HG03196 (cell line): ENCODE measurements around the gene ZNF263.
"Not testable (repeated sequence)": the region's sequence is repeated elsewhere in the genome, so short reads cannot be mapped to it uniquely, and the experiment has no call there.

Experiments used
- ATAC-seq: cut with Tn5 transposase; IDR thresholded peaks from one replicate; pipeline ENCODE4 v1.9.1; 2021; ENCODE audit not compliant: unreplicated experiment

ZNF263 gene

GRCh38 chr16:3266873-3267537, 16.3 kb upstream of the ZNF263 start:
- ATAC-seq: no peak

GRCh38 chr16:3268294-3268693, 15.0 kb upstream of the ZNF263 start:
- ATAC-seq: no peak

DNA sequence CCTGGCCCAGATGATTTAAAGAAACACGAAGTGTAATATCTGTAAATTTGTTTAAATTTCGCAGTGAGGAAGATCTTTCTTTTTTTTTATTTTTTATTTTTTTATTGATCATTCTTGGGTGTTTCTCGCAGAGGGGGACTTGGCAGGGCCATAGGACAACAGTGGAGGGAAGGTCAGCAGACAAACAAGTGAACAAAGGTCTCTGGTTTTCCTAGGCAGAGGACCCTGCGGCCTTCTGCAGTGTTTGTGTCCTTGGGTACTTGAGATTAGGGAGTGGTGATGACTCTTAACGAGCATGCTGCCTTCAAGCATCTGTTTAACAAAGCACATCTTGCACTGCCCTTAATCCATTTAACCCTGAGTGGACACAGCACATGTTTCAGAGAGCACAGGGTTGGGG, 12.6 kb upstream of the ZNF263 start:
- not testable (repeated sequence) for ATAC-seq

DNA sequence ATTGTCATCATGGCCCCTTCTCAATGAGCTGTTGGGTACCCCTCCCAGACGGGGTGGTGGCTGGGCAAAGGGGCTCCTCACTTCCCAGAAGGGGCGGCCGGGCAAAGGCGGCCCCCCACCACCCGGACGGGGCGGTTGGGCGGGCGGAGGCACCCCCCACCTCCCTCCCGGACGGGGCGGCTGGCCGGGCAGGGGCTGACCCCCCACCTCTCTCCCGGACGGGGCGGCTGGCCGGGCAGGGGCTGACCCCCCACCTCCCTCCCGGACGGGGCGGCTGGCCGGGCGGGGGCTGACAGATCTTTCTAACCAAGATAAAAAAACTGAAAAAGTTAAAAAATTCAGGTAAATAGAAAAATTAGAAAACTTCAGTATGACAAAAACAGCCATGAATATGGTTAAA, 12.0 kb upstream of the ZNF263 start:
- not testable (repeated sequence) for ATAC-seq

- no peak for ATAC-seq
Observed at GRCh38 chr16:3274490-3274889, 8.8 kb upstream of the ZNF263 start.

- ATAC-seq: no peak
Observed at GRCh38 chr16:3274947-3275346, 8.3 kb upstream of the ZNF263 start.

DNA sequence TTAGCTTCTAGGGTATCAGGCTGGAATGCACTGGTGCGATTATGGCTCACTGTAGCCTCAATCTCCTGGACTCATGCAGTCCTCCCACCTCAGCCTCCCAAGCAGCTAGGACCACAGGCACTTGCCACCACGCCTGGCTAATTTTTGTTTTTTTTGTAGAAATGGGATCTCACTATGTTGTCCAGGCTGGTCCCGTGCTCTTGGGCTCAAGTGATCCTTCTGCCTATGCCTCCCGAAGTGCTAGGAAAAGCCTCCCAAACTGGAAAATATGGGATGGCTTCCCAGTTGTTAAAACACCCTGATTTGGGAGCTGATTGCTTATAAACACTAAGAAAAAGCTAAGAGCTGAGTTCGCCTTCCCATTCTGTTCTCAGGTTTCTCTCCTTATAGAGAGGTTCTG, 6.6 kb upstream of the ZNF263 start:
- ATAC-seq: no peak

- no peak for ATAC-seq
Observed at GRCh38 chr16:3281222-3281820, 2.0 kb upstream of the ZNF263 start.

DNA sequence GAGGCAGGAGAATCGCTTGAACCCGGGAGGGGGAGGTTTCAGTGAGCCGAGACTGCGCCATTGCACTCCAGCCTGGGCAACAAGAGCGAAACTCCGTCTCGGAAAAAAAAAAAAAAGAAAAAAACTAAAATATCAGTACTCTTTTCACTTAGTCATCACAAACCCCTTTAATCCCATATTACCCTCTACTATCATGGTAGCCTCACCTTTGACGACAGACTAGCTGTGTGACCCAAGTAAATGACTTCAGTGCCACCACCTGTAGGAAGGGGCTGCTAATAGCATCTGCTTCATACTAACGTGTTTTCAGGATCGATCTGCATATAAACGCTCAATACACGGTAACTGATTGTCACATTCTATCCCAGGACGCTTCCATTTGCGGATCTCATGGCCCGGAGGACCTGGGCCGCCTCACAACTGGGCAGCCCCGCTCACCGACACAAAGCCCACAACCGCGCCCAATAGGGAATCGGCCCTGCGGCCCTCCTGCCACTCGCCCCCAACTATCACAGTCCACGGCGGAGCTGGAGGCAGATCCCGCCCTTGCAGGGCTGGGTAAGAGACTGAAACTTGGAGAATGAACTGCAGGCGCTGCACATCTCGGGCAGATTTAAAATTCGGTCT, 1.1 kb upstream of the ZNF263 start:
- ATAC-seq: peak; percentile 20

DNA sequence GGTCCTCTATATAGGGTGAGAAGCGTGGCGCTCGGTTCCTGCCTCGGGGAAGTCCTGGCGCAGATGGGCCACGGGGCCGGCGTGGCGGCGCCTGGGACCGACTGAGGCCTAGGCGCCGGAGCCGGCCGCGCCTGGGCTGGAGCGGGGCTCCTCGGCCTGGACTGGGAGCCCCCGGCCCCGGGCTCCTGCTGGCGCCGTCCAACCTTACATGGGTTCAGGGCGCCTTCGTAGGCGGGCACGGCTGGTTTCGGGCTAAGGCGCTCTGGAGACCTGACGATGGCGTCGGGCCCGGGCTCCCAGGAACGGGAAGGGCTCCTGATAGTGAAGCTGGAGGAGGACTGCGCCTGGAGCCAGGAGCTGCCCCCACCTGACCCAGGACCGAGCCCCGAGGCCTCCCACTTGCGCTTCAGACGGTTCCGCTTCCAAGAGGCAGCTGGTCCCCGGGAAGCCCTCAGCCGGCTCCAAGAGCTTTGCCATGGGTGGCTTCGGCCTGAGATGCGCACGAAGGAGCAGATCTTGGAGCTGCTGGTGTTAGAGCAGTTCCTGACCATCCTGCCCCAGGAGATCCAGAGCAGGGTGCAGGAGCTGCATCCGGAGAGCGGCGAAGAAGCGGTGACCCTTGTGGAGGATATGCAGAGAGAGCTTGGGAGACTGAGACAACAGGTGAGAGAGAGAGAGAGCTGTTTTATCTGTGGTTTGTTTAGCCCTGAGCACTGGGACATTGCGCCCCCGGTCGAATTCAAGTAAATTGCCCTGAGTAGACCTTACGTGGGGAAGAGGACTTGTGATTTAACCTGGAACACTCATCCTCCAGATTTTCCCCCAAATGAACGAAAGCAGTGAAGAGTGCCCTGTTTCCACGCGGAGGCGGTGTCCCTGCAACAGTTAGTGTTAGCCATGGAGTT, 504 bp downstream of the ZNF263 start:
- no peak for ATAC-seq

GRCh38 chr16:3285131-3285530, 1.8 kb downstream of the ZNF263 start:
- no peak for ATAC-seq

DNA sequence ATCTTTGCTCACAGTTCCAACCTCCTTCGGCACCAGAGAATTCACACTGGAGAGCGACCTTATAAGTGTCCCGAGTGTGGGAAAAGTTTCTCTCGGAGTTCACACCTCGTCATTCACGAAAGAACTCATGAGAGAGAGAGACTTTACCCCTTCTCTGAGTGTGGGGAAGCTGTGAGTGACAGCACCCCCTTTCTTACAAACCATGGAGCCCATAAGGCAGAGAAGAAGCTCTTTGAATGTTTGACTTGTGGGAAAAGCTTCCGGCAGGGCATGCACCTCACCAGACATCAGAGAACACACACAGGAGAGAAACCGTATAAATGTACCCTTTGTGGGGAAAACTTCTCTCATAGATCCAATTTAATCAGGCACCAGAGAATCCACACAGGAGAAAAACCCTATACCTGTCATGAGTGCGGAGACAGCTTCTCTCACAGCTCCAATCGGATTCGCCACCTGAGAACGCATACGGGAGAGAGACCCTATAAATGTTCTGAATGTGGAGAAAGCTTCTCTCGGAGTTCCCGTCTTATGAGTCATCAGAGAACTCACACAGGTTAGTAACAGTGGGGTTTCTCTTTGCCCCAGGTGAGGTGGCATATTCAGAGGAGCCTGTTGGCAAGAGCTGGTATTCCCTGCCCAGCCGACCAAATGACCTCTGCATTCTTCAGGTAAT, 6.8 kb downstream of the ZNF263 start:
- ATAC-seq: no peak

DNA sequence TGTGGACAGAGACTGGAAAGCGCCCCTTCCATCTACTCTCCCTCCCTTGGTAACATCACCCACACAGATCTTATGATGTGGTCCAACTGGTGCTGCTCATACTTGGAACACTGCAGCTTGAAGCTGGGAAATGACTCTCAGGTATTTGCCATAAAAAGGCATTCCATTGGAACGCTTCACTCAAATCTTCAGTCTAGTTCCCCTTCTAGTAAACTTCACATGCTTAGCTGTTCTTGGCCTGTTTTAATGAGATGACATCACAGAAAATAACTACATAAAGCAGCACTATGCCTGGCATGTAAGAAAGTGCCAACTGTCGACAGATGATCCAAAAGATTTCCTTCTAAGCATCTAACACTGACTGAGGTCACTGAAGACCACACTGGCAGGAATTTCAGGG, 9.3 kb downstream of the ZNF263 start:
- ATAC-seq: no peak

DNA sequence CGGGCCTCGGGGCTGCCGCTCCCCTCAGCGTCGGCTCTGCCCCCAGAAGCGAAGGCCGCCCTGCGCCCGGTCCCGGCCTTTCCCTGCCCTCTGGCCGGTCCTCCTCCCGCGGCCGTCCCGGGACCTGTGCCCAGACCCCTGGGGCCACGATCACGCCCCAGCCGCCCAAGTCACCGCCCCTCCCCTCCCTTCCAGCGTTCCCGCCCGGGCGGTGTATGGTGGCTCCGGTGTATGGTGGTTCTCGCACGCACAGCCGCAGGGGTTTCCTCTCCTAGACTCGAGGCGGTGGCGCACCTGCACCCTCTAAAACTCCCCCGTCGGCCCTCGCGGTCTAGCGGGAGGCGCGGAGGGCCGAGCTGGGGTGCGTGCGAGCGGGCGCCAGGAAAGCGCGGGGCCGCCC, 11.9 kb downstream of the ZNF263 start:
- ATAC-seq: no peak

- no peak for ATAC-seq
Observed at GRCh38 chr16:3295783-3296182, 12.5 kb downstream of the ZNF263 start.

DNA sequence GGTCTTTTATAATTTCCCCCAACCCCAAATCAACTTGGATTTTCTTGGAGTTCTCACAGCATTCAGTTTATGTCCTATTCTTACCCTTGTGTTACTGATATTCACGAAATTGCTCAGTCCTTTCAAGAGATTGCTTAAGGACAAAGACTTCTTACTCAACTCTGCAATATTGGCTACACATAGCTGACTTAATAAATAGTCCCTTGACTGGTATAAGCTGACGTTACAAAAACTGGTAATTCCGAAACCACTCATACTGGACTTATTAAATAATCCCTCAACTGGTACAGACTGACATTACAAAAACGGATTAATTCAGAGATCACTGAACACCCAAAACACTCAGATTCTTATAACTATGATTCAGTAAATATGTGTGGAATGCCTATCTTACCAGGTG, 21.1 kb downstream of the ZNF263 start:
- ATAC-seq: no peak

DNA sequence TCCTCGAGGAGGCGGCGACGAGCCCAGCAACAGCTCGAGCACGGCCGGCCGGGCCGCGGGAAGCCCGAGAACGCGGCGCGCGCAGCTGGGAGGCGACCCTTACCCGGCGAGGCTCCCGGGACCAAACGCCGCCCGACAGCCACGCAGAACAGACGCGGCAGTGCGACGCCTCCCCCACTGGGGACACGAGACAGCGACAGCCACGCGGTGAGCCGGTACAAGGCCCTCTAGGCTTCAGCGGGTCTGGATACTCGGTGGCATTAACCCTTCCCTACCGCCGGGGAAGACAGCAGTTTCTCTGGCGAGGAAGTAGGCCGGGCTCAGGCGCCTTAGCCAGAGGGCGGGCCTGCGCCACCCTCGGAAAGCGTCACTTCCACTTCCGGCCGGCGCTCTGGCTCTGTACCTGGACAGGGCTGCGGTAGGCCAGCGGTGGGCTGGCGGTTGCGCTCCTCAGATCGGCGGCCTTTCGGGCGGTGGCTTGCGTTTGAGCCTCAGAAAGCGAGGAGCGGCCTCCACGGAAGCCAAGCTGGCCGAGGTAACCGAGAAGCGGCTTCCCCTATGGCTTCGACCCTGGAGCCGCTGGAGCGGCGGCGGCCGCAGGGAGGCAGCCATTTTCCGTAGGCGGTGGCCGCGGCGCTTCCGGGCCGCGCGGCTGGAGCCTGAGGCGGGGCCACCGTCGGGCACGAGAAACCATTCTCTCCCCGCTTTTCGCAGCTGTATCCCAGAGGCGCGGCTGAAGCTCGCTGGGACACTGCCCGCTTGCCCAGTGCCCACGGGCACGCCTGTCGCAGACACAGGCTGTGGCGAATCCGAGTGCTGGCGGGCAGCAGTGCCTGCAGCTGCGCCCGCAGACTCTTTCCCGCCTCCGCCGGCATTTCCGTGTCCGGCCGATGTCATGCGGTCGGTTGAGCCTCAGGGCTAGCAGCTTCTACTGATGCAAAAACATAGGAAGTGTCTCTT, 22.1 kb downstream of the ZNF263 start, which contains the start of the genes TIGD7 and ZNF75A:
TSS of gene TIGD7 (minus strand) at position 322 of the 960 bp plus-strand sequence. CDS start 4,816 bp downstream, outside the sequence.
TSS of gene ZNF75A (plus strand) at position 389 of the 960 bp plus-strand sequence. CDS start 2,932 bp downstream, outside the sequence.
- peak; percentile 91 for ATAC-seq

DNA sequence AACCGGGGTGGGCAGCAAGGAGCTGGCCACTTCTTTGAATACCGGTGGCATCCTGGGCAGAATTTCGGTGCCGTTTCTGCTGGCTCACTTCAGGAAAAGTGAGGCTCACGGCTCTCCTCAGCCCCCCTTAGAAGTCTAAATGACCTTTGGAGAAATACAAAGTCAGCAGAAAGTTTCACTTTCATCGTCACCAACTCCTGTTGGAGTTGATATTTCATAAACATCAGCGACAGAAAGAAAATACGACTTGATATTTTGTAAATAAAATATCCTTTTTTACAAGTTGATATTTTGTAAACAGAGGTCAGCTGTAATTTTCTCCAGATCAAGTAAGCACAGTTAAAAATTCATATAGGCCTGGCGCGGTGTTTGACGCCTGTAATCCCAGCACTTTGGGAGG, 22.8 kb downstream of the ZNF263 start:
- no peak for ATAC-seq

DNA sequence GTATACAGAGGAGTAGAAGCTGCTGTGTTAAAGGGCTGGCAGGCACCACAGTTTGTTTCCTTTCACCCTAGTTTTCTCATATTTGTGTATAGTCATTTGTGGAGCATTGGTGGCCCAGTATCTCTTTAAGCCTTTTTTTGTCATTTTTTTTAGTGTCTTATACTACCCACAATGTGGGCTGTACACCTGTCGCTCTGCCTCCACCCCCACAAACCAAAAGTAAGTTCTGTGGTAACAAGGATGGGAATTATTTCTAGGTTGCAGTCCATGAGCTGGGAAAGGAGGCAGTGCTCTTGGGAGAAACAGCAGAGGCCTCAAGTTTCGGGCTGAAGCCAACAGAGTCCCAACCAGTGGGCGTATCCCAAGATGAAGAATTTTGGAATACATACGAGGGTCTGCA, 28.2 kb downstream of the ZNF263 start:
- no peak for ATAC-seq
